HL-60 (cell line): ENCODE results near the gene ABCA4.

Source experiments
- TF ChIP-seq, protein P1 (sequence below): IDR thresholded peaks from 2 replicates; pipeline ENCODE4 v1.6.1; 2012; ENCODE audit warnings: low read depth; ENCODE audit not compliant: insufficient replicate concordance
- TF ChIP-seq, protein P2 (sequence below): IDR thresholded peaks from one replicate; pipeline ENCODE4 v1.5.1; 2011; ENCODE audit warnings: low read length, control low read depth, inconsistent platforms; ENCODE audit not compliant: insufficient read depth

DNA sequence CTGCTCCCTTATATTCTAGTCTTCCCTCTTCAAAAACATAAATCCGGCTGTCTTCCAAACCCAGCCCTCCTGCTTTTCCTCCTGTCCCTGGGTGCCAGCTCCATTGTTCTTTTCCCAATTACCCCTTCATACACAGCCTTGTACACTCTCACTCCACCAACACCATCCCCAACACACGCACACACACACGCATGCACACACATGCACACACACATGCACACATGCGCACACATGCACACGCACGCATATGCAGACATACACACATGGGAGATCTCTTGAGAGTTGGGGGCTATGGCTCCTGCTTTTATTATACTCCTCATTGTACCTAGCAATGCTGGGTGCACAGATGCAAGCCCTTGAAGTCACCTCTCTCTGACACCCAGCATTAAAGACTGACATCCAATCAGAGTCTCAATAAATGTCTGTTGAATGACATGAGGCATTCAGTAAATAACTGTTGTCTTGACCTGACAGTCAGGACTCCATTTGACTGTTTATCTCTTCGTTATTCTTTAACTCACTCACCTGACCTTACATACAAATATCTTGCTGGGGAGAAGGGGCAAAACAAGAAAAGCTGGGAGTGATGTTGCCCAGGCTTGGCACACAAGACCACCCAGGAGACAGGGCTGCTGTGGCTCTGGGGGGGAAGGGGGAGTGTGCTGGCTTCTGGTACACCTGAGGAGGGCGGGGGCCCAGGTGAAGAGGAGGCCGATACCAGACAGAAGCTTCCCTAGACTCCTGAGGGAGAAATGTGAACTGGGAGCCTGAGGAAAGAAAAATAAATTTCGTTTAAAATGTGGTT, 16.0 kb downstream of the ABCA4 start:
- TF ChIP-seq, protein P1, sequence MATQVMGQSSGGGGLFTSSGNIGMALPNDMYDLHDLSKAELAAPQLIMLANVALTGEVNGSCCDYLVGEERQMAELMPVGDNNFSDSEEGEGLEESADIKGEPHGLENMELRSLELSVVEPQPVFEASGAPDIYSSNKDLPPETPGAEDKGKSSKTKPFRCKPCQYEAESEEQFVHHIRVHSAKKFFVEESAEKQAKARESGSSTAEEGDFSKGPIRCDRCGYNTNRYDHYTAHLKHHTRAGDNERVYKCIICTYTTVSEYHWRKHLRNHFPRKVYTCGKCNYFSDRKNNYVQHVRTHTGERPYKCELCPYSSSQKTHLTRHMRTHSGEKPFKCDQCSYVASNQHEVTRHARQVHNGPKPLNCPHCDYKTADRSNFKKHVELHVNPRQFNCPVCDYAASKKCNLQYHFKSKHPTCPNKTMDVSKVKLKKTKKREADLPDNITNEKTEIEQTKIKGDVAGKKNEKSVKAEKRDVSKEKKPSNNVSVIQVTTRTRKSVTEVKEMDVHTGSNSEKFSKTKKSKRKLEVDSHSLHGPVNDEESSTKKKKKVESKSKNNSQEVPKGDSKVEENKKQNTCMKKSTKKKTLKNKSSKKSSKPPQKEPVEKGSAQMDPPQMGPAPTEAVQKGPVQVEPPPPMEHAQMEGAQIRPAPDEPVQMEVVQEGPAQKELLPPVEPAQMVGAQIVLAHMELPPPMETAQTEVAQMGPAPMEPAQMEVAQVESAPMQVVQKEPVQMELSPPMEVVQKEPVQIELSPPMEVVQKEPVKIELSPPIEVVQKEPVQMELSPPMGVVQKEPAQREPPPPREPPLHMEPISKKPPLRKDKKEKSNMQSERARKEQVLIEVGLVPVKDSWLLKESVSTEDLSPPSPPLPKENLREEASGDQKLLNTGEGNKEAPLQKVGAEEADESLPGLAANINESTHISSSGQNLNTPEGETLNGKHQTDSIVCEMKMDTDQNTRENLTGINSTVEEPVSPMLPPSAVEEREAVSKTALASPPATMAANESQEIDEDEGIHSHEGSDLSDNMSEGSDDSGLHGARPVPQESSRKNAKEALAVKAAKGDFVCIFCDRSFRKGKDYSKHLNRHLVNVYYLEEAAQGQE = no peak
- TF ChIP-seq, protein P2, sequence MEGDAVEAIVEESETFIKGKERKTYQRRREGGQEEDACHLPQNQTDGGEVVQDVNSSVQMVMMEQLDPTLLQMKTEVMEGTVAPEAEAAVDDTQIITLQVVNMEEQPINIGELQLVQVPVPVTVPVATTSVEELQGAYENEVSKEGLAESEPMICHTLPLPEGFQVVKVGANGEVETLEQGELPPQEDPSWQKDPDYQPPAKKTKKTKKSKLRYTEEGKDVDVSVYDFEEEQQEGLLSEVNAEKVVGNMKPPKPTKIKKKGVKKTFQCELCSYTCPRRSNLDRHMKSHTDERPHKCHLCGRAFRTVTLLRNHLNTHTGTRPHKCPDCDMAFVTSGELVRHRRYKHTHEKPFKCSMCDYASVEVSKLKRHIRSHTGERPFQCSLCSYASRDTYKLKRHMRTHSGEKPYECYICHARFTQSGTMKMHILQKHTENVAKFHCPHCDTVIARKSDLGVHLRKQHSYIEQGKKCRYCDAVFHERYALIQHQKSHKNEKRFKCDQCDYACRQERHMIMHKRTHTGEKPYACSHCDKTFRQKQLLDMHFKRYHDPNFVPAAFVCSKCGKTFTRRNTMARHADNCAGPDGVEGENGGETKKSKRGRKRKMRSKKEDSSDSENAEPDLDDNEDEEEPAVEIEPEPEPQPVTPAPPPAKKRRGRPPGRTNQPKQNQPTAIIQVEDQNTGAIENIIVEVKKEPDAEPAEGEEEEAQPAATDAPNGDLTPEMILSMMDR = no peak
